HL-60 (cell line): ENCODE results near the gene SMIM14.

ENCODE experiments used
- DNase-seq, 2 experiments: peaks; one replicate each; pipeline ENCODE4 v3.0.0-alpha.2; 2010 to 2020; ENCODE audit warnings: low read depth in 1 of 2, low spot score in 1 of 2
- H3K27ac ChIP-seq: fragments of 250-450 bp; sonication (Bioruptor Pico); replicated peaks from 2 replicates; pipeline ENCODE4 v1.5.1; 2020; ENCODE audit warnings: mild to moderate bottlenecking, moderate library complexity
- H3K27me3 ChIP-seq: fragments of 250-450 bp; sonication (Bioruptor Pico); 2 replicates; pipeline ENCODE4 v1.5.1; 2021; ENCODE audit warnings: mild to moderate bottlenecking, moderate library complexity; ENCODE audit not compliant: insufficient read depth, poor library complexity, severe bottlenecking
- H3K4me3 ChIP-seq: replicated peaks from 2 replicates; pipeline ENCODE4 v1.5.1; 2011; ENCODE audit warnings: mild to moderate bottlenecking, control low read depth, low read length; ENCODE audit not compliant: insufficient read depth
- GABPA ChIP-seq: IDR thresholded peaks from 2 replicates; pipeline ENCODE4 v1.6.1; 2012; ENCODE audit warnings: low read depth
- POLR2AphosphoS5 ChIP-seq: IDR thresholded peaks from 2 replicates; pipeline ENCODE4 v1.6.1; 2012; ENCODE audit warnings: low read depth
- SPI1 ChIP-seq: IDR thresholded peaks from 2 replicates; pipeline ENCODE4 v1.6.1; 2012; ENCODE audit warnings: low read depth, mild to moderate bottlenecking, borderline replicate concordance
- TF ChIP-seq, protein P1 (sequence below): IDR thresholded peaks from 2 replicates; pipeline ENCODE4 v1.6.1; 2012; ENCODE audit warnings: low read depth; ENCODE audit not compliant: insufficient replicate concordance
- TF ChIP-seq, protein P2 (sequence below): IDR thresholded peaks from one replicate; pipeline ENCODE4 v1.5.1; 2011; ENCODE audit warnings: low read length, control low read depth, inconsistent platforms; ENCODE audit not compliant: insufficient read depth

Gene SMIM14

DNA sequence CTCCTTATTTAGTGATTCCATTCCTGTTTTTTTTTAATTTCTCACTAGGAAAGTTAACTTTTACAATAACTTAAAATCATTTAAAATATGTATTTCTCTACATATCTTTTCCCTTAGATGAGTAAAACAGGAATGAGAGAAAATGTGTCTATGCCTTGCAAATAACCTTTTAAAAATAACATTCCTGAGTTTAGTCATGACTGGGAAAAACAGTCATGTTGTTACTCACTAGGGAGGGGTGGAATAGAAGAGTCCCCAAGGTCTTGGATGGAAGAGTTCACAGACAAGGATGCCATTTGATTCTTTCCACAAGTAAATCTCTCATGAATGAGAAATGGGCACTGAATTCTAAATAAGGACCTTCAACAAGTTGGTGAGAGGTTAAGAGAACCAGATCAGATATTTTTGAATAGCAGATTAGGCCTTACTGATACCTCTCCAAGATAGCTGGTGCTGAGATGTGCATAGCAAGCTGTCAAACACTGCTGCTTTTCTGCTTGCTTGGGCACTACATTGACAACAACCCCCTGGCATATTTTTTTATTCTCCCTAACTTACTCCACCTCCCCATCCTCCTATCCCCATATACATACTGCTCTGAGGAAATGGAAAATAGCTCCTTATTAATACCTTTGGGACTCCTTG lies 136.5 kb downstream of the SMIM14 start:
- TF ChIP-seq, protein P1, sequence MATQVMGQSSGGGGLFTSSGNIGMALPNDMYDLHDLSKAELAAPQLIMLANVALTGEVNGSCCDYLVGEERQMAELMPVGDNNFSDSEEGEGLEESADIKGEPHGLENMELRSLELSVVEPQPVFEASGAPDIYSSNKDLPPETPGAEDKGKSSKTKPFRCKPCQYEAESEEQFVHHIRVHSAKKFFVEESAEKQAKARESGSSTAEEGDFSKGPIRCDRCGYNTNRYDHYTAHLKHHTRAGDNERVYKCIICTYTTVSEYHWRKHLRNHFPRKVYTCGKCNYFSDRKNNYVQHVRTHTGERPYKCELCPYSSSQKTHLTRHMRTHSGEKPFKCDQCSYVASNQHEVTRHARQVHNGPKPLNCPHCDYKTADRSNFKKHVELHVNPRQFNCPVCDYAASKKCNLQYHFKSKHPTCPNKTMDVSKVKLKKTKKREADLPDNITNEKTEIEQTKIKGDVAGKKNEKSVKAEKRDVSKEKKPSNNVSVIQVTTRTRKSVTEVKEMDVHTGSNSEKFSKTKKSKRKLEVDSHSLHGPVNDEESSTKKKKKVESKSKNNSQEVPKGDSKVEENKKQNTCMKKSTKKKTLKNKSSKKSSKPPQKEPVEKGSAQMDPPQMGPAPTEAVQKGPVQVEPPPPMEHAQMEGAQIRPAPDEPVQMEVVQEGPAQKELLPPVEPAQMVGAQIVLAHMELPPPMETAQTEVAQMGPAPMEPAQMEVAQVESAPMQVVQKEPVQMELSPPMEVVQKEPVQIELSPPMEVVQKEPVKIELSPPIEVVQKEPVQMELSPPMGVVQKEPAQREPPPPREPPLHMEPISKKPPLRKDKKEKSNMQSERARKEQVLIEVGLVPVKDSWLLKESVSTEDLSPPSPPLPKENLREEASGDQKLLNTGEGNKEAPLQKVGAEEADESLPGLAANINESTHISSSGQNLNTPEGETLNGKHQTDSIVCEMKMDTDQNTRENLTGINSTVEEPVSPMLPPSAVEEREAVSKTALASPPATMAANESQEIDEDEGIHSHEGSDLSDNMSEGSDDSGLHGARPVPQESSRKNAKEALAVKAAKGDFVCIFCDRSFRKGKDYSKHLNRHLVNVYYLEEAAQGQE = no peak
- TF ChIP-seq POLR2AphosphoS5 = no peak
- Histone ChIP-seq H3K27ac (no peak overlapping the region), H3K4me3 (no peak overlapping the region), H3K27me3 (no peaks in the 10 kb centered on the region)
- DNase-seq = no peak

DNA sequence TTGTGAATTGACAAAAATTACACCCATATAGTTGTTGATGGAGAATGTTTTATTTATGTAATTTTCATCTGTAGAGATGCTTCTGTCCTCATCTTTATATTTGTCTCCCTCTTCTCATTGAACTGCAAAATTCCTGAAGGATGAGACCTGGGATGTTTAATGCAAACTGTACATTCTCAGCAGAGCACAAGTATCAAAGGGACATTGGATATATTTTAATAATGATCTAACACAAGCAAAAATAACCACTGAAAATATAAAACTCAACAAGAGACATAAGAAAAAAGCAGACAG lies 140.0 kb downstream of the SMIM14 start:
- Histone ChIP-seq H3K4me3 (no peak overlapping the region), H3K27ac (no peak overlapping the region), H3K27me3 (no peaks in the 10 kb centered on the region)
- TF ChIP-seq SPI1 (no peak), POLR2AphosphoS5 (no peak), GABPA (no peak)
- TF ChIP-seq, protein P2, sequence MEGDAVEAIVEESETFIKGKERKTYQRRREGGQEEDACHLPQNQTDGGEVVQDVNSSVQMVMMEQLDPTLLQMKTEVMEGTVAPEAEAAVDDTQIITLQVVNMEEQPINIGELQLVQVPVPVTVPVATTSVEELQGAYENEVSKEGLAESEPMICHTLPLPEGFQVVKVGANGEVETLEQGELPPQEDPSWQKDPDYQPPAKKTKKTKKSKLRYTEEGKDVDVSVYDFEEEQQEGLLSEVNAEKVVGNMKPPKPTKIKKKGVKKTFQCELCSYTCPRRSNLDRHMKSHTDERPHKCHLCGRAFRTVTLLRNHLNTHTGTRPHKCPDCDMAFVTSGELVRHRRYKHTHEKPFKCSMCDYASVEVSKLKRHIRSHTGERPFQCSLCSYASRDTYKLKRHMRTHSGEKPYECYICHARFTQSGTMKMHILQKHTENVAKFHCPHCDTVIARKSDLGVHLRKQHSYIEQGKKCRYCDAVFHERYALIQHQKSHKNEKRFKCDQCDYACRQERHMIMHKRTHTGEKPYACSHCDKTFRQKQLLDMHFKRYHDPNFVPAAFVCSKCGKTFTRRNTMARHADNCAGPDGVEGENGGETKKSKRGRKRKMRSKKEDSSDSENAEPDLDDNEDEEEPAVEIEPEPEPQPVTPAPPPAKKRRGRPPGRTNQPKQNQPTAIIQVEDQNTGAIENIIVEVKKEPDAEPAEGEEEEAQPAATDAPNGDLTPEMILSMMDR = no peak
- TF ChIP-seq, protein P1 = no peak
- DNase-seq = no peak

DNA sequence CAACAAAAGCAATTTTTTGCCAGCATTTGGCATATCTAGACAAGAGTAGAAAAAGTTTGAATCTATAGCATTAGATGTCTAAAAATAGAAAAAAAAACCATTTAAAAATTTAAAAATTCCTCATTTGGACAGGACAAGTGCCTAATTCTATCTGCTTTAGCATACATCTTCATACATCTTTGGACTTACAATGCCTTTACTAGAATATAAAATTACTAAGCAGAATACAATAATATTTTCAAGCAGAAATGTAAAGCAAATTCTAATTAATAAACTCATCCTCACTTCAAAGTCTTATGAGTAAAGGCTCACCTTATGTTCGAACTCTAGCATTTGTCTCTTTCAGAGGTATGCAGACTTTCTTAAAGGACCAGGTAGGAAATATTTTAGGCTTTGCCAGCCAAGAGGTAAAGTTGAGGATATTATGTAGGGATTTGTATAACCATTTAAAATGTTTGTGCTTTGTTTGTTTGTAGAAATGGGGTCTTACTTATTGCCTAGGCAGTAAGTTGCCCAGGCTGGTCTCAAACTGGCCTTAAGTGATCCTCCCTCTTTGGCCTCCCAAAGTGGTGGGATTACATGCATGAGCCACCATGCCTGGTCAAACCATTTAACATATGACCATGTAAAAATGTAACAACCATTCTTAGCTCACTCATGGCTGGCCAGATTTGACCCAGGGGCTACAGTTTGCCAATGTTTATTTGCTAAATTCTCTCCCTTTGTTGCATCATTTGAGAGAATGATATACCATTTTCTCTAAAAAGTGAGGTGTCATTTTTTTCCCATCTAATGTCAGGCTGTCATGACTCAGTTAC lies 140.5 kb downstream of the SMIM14 start:
- Histone ChIP-seq H3K27me3 (no peaks in the 10 kb centered on the region), H3K27ac (no peak overlapping the region), H3K4me3 (no peak overlapping the region)
- TF ChIP-seq POLR2AphosphoS5 (no peak), SPI1 (no peak), GABPA (no peak)
- TF ChIP-seq, protein P2 = no peak
- TF ChIP-seq, protein P1 = no peak
- DNase-seq = no peak
